HuH-7.5 (cell line): ENCODE data around the gene TUBGCP5.

Experiments
- DNase-seq: peaks from one replicate; pipeline ENCODE4 v3.0.0; 2011; ENCODE audit warnings: low spot score

TUBGCP5 gene

GRCh38 chr15:22952796-22953579, 86.4 kb downstream of the TUBGCP5 start:
- DNase-seq = no peak

GRCh38 chr15:22951381-22952280, 87.7 kb downstream of the TUBGCP5 start:
- DNase-seq = no peak

GRCh38 chr15:22951031-22951380, 88.4 kb downstream of the TUBGCP5 start:
- no peak for DNase-seq

GRCh38 chr15:22950256-22950990, 88.9 kb downstream of the TUBGCP5 start:
- DNase-seq = no peak
